ENCODE results near the gene ZDHHC7.

The ZDHHC7 gene

GRCh38 chr16:85002099-85002541 lies 9.2 kb downstream of the ZDHHC7 start:
- peaks cover 82% of the 10 kb centered on the region for H3K4me1 ChIP-seq (ENCODE audit: insufficient read depth, poor library complexity, severe bottlenecking)
- H3K27me3 ChIP-seq (ENCODE audit: insufficient read depth, poor library complexity, severe bottlenecking) = no peaks in the 10 kb centered on the region
- H3K9me3 ChIP-seq (ENCODE audit: severe bottlenecking) = no peaks in the 10 kb centered on the region
- no peak for TF ChIP-seq CTCF (IDR thresholded peaks at IDR 0.05; ENCODE audit: poor library complexity, severe bottlenecking)
- no peak for DNase-seq (ENCODE audit: low spot score)
- no peak for ATAC-seq (ENCODE audit: low read depth)
- H3K36me3 ChIP-seq (ENCODE audit: low read depth) = peaks cover 48% of the 10 kb centered on the region
- peak overlapping the region; percentile 99 for H3K27ac ChIP-seq (ENCODE audit: poor library complexity, severe bottlenecking)
- no peak overlapping the region for H3K4me3 ChIP-seq (ENCODE audit: severe bottlenecking)

GRCh38 chr16:84999857-85000480 lies 11.4 kb downstream of the ZDHHC7 start:
- Histone ChIP-seq H3K4me3 (ENCODE audit: severe bottlenecking) (no peak overlapping the region), H3K4me1 (ENCODE audit: insufficient read depth, poor library complexity, severe bottlenecking) (peaks cover 77% of the 10 kb centered on the region), H3K9me3 (ENCODE audit: severe bottlenecking) (no peaks in the 10 kb centered on the region), H3K36me3 (ENCODE audit: low read depth) (peaks cover 48% of the 10 kb centered on the region), H3K27ac (ENCODE audit: poor library complexity, severe bottlenecking) (peak overlapping the region; percentile 99), H3K27me3 (ENCODE audit: insufficient read depth, poor library complexity, severe bottlenecking) (no peaks in the 10 kb centered on the region)
- ATAC-seq (ENCODE audit: low read depth) (peak; percentile 69), DNase-seq (ENCODE audit: low spot score) (peak; percentile 86)
- TF ChIP-seq CTCF (IDR thresholded peaks at IDR 0.05; ENCODE audit: poor library complexity, severe bottlenecking) = no peak

DNA sequence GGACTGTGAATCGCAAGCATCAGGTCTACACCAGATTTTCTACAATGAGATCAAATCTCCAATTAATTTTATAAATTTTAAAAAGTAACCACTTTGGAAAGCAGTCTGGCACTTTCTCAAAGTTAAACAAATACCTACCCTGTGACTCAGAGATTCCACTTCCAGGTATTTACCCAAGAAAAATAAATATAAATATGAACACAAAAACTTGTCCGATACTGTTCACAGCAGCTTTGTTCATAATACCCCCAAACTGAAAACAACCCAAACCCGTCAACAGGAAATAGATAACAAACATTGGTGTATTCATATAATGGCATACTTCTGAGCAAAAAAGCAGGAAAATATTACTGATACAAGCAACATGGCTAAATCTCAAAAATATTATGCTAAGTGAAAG lies 12.1 kb downstream of the ZDHHC7 start:
- Histone ChIP-seq H3K36me3 (ENCODE audit: low read depth) (peaks cover 51% of the 10 kb centered on the region), H3K4me1 (ENCODE audit: insufficient read depth, poor library complexity, severe bottlenecking) (peaks cover 75% of the 10 kb centered on the region), H3K9me3 (ENCODE audit: severe bottlenecking) (no peaks in the 10 kb centered on the region), H3K27ac (ENCODE audit: poor library complexity, severe bottlenecking) (peak overlapping the region; percentile 99), H3K4me3 (ENCODE audit: severe bottlenecking) (no peak overlapping the region), H3K27me3 (ENCODE audit: insufficient read depth, poor library complexity, severe bottlenecking) (no peaks in the 10 kb centered on the region)
- TF ChIP-seq CTCF (IDR thresholded peaks at IDR 0.05; ENCODE audit: poor library complexity, severe bottlenecking) = no peak
- no peak for DNase-seq (ENCODE audit: low spot score)
- ATAC-seq (ENCODE audit: low read depth) = no peak

DNA sequence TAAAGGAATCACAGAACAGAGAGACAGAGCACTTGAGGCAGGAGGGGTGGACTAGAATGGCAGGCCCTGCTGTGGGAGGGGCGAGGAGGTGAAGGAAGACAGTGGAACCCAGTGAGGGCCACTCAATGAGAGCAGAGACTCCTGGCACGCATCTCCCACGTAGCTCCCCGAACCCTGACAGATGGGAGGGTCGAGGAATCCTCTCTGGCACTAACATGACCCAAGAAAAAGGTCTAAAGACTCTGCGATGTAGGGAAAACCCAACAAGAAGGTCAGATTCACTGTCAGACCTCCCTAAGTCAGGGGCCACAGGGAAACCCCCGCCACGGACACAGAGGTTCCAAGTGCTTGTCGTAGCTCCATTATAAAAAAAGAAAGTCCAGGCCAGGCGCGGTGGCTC lies 15.0 kb downstream of the ZDHHC7 start:
- Histone ChIP-seq H3K4me1 (ENCODE audit: insufficient read depth, poor library complexity, severe bottlenecking) (peaks cover 66% of the 10 kb centered on the region), H3K27ac (ENCODE audit: poor library complexity, severe bottlenecking) (peak overlapping the region; percentile 99), H3K9me3 (ENCODE audit: severe bottlenecking) (no peaks in the 10 kb centered on the region), H3K36me3 (ENCODE audit: low read depth) (peaks cover 64% of the 10 kb centered on the region), H3K27me3 (ENCODE audit: insufficient read depth, poor library complexity, severe bottlenecking) (no peaks in the 10 kb centered on the region), H3K4me3 (ENCODE audit: severe bottlenecking) (no peak overlapping the region)
- DNase-seq (ENCODE audit: low spot score) (no peak), ATAC-seq (ENCODE audit: low read depth) (no peak)
- no peak for TF ChIP-seq CTCF (IDR thresholded peaks at IDR 0.05; ENCODE audit: poor library complexity, severe bottlenecking)

- Histone ChIP-seq H3K27ac (ENCODE audit: poor library complexity, severe bottlenecking) (peak overlapping the region; percentile 99), H3K36me3 (ENCODE audit: low read depth) (peaks cover 68% of the 10 kb centered on the region), H3K27me3 (ENCODE audit: insufficient read depth, poor library complexity, severe bottlenecking) (no peaks in the 10 kb centered on the region), H3K4me3 (ENCODE audit: severe bottlenecking) (no peak overlapping the region), H3K9me3 (ENCODE audit: severe bottlenecking) (no peaks in the 10 kb centered on the region), H3K4me1 (ENCODE audit: insufficient read depth, poor library complexity, severe bottlenecking) (peaks cover 59% of the 10 kb centered on the region)
- DNase-seq (ENCODE audit: low spot score) (no peak), ATAC-seq (ENCODE audit: low read depth) (peak; percentile 22)
- TF ChIP-seq CTCF (IDR thresholded peaks at IDR 0.05; ENCODE audit: poor library complexity, severe bottlenecking) = no peak
These were observed 15.7 kb downstream of the ZDHHC7 start for GRCh38 chr16:84995663-84996062.

All from RWPE2 (cell line).